ENCODE measurements around the gene IFFO2.

Gene IFFO2

GRCh38 chr1:18972531-18972930, 16.1 kb upstream of the IFFO2 start:
- DNase-seq (ENCODE audit: low spot score): peak; percentile 41

- DNase-seq (ENCODE audit: low spot score): no peak
Measured at GRCh38 chr1:18970762-18971161, 14.3 kb upstream of the IFFO2 start.

- DNase-seq (ENCODE audit: low spot score): no peak
Measured at GRCh38 chr1:18970358-18970757, 13.9 kb upstream of the IFFO2 start.

DNA sequence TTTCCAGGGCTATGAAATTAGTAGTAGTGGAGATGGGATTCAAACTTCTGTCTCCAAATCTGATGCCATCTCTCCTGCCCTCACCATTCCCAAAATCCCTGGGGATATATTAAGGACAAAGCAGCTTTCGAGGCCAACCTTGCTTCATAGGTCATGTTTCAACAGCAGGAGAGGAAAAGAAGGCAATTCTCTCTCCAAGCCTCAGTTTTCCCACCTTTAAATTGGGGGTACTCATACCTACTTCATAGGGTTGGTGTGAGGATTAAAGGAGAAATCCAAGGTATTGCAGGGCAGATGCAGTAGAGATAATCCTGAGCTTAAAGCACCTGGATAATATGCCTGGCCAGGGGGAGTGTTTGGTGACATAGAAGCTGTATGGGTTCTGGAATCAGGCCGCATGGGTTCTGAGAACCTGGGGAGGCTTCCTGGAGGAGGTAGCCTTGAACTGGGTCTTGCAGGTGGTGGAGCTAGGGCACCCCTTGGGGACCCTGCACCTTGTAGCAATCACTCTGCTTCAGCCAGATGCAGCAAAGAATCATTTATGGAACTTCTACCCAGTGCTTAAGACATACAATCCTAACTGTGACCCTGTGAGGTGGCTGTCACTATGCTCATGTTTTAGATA, 10.7 kb upstream of the IFFO2 start:
- DNase-seq (ENCODE audit: low spot score): no peak

DNA sequence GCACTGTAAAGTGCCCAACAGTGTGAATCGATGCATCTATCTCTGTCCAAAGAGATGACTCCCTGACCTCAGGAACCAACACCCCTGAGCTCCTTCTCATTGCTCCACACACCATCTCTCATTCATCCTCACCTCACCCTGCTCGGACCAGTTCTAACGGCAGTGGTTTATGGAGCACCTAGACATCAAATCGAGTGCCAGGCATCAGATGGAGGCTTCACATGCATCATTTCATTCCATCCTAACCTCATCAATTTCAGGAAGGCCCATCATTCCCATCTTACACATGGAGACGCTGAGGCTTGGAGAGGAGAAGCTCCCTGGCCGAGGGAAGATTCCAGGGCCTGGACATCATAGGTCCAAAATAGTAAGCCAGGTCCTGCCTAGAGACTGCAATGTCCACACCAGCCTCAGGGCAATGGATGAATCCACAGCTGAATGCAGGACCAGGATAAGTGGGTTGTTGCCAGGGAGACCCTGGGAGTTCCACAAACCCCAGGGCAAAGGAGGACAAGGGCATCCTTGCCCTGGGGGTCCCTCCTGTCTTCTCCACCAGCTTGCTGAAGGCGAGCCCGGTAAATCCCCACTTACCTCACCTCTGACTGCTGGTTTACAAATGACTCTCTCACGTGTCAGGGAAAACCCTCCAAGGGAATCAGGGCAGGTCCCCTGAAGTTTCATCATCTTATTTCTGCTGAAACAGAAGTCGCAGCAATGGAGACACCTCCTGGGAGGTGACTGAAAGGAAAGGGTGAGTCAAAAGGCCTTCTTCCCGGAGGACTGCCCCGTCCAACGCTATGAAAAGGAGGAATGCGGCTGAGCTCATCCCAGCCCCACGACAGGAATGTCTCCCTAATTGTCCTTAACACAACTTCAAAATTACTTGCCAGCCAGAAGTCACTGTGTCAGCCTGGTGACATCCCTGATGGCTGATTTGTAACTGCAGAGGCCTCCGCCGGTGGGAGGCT, 9.0 kb upstream of the IFFO2 start:
- no peak for DNase-seq (ENCODE audit: low spot score)

GRCh38 chr1:18963968-18964367, 7.5 kb upstream of the IFFO2 start:
- DNase-seq (ENCODE audit: low spot score): no peak

- DNase-seq (ENCODE audit: low spot score): no peak
Measured at GRCh38 chr1:18962855-18963737, 6.6 kb upstream of the IFFO2 start.

DNA sequence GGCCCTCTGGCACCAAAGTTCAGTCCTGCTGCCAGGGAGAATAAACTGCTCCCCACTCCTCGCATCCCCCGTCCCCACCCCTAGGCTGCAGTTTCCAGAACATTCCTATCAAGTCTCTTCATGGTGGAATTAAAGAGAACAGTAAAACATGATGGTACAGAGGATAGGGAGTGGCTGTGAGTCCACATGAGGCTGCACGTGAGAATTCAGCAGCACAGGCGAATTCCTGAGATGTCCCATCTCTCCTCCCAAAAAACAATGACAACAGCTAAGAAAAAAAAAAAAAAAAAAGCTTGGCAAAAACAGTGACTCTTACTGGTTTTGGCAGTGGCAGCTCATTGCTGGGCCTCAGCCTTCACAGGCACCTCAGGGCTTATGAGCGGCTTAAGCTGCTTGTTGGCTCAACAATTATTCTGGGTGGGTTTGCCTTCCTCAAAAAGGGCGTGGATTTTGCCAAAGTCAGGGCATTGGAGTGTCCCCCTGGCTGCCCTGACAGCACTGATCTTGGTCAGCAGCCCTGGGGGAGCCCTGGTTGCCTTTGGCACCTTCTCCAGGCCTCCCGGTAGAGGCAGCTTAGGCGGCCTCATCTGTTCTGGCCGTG, 5.7 kb upstream of the IFFO2 start:
- peak; percentile 77 for DNase-seq (ENCODE audit: low spot score)

DNA sequence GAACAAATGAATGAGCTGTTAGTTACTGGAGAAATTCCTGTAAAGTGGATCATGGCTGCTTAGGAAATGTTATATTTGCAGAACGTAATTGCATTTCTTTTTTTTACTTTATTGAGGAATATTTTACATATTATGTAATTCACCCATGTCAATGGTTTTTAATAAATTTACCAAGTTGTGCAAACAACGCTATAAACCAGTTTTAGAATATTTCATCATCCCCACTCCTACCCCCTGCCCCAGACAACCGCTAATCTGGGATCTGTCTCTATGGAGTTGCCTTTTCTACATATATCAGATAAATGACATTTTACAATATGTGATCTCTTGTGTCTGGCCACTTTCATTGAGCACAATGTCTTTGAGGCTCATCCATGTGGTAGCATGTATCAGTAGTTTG, 4.3 kb upstream of the IFFO2 start:
- DNase-seq (ENCODE audit: low spot score): no peak

- no peak for DNase-seq (ENCODE audit: low spot score)
Measured at GRCh38 chr1:18960409-18960808, 3.9 kb upstream of the IFFO2 start.

DNA sequence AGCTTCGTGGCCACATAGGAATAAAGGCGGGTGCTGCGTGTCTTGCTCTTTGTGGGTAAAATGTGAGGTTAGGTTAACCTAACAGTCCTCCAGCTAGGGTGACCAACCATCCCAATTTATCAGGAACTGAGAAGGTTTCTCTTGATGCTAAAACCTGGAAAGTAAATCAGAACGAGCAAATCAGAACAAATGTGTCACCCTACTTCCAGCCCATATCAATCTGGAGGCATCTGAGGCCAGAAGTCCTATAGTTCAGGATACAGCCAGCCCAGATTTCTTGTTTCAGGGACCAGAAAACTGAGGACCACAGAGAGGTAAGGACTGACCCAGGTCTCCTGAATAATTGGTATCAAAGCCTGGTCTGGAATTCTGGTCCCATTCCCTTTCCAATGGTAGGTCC, 3.1 kb upstream of the IFFO2 start:
- DNase-seq (ENCODE audit: low spot score): no peak

DNA sequence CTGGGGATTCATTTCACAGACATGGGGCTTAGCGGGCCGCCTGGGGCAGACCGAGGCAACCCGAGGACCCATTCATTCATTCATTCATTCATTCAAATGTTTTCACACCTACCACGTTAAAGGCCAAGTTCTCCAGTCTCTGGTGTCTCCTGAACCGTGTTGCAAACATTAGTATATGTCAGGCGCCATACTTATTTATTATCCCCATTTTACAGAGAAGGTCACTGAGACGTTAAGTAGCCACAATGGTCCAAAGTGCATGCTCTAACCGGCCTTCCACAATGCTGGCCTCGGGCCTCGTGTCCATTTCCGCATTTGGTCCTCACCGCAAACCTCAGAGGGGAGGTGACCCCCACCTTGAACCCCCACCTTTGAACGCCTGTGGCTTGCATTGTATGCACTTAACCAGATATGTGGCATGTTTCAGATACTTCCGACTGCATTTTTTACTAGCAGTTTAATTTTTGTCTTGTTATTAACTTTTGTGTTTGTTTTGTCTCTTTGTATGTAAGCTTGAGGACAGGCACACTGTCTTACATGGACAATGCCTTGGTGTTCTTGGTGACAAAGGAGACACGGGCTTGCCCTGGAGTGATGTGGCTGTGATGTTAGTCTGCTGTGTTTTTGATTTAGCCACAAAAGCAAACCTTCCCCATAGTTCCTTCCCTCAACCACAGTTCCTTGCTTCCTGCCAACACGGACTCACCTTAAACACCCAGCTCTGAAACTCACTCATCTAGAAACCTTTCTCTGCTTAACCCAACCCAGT, 1.2 kb upstream of the IFFO2 start:
- DNase-seq (ENCODE audit: low spot score): no peak

GRCh38 chr1:18957136-18957521, 653 bp upstream of the IFFO2 start:
- no peak for DNase-seq (ENCODE audit: low spot score)

DNA sequence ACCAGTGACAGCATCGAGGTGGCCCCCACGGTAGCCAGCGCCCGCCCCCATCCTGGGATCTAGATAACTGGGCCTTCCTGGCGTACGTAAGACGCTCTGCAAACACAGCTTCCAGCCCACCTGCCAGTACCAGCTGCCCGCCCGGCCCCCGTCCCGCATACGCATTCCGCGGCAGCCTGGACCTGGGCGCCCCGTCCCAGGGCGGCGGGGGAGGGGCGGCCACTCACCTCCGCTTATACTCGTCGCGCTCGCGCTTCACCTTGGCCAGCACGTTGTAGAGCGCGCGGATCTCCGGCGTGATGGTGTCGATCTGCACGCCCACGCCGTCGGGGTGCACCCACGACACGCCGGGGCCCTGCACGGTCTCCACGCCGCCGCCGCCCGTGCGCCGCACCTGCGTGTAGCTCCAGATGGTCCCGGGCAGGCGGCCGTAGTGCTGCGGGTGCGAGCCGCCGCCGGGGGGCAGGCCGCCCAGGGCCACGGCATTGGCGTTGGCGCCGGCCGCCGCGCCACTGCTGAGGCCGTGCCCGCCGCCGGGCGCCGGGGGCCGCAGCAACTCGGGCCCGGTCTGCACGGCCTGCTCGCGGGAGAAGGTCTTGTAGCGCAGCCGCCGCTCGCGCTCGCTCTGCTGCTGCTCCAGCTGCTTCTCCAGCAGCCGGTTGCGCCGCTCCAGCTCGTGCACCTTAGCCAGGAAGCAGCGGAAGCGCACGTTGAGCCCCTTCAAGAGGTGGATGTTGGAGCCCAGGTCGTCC, 859 bp downstream of the IFFO2 start:
- DNase-seq (ENCODE audit: low spot score): no peak

DNA sequence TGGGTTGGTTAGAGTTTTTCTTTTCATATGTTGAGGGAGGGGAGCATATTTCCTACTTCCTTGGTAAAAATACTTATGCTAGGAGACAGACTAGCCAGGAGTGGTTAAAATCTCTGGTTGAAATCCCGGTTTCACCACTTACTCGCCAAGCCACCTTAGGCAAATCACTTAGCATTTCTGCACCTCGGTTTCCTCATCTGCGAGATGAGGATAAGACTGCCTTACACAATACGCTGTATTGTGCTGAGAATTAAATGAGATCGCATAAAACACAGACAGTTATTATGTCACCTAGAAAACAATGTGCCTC, 1.4 kb downstream of the IFFO2 start:
- no peak for DNase-seq (ENCODE audit: low spot score)

DNA sequence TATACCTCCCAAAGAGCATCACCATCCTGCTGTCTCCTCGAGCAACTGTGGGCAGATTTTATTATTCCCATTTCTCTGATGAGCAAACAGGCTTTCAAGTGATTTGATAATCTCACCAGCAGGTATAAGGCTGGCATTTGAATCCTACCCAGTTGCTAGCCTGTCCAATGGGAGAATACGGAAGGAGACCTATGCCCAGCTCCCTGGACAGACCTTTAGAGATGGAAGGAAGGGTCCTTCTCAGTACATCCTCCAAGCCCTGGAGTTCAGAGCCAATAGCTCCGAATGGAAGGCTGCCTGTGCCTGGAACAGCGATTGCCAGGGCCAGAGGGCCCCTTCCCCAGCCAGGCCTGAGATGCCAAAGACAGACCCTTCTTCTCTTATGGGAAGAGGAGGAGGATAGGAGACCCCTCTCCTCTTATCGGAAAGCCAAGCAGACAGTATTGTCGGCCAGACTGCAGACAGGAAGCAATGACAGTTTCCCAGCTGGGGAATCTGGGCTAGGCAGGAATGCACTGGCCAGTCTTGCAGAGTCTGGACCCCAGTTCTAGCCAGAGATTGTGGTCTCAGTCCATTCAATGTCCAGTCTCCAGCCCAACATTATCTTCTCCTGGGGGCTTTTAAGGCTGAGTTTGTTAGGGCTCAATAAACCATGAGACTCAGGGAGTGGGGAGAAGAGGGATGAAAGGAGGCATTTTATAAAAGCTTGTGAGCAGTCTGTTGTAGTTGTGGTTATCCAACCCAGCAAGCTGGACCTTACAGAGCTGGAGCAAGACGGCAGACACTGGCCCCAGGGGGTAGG, 2.0 kb downstream of the IFFO2 start:
- peak; percentile 51 for DNase-seq (ENCODE audit: low spot score)

DNA sequence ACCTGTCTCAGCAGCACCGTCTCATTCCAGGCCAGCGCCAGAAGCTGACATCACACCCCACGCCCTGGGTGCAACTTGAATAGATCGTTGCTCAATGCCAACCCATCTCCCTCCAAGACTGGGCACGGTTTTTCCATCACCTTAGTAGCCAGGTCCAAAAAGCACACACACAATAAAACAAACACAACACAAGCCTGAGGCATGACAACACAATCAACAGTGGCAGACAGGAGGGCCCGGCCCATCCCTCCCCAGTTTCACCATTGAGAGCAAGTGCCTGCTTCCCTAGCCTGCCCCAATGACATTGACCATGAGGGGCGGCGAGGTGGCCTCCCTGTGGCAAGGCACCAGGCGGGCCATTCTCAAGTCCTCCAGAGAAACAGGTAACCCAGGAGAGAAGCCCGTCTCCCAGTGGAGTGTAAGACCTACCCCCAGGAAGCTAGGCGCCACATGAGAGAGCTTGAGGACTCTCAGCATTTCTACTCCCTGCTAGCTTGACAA, 2.7 kb downstream of the IFFO2 start:
- no peak for DNase-seq (ENCODE audit: low spot score)

GRCh38 chr1:18951818-18952391, 4.6 kb downstream of the IFFO2 start:
- no peak for DNase-seq (ENCODE audit: low spot score)

DNA sequence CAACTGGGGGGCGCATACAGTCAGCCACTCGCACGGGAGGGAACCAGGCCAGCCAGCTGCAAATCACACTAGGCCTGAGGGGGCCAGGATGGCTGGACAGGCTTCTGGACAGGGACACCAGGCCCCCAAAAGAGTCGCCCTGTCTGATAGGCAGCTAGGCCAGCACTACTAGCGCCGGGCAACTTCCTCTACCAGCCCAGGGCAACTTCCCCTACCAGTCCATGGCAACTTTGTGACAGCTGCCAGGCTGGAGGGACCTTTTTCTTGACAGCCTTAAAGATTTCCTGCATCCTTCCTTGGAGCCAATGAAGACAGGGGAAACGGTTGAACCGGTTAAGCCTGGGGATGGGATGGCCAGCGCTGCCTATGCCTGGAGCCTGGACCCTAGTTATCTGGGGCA, 5.1 kb downstream of the IFFO2 start:
- DNase-seq (ENCODE audit: low spot score): no peak

Data from cerebellar cortex (tissue), 1 donor.